Astrocyte (in vitro differentiated cells and primary cell): ENCODE data around the gene CAPZB.

ENCODE experiments used
- EZH2 ChIP-seq: IDR thresholded peaks from 2 replicates; pipeline ENCODE4 v1.6.1; 2012; ENCODE audit warnings: mild to moderate bottlenecking, low read length, inconsistent platforms; ENCODE audit not compliant: insufficient read depth
- TF ChIP-seq, protein P1 (sequence below): IDR thresholded peaks from 2 replicates; pipeline ENCODE4 v1.5.1; 2011; ENCODE audit warnings: low read depth, mild to moderate bottlenecking, inconsistent platforms, low read length, moderate library complexity; ENCODE audit not compliant: insufficient read depth

DNA sequence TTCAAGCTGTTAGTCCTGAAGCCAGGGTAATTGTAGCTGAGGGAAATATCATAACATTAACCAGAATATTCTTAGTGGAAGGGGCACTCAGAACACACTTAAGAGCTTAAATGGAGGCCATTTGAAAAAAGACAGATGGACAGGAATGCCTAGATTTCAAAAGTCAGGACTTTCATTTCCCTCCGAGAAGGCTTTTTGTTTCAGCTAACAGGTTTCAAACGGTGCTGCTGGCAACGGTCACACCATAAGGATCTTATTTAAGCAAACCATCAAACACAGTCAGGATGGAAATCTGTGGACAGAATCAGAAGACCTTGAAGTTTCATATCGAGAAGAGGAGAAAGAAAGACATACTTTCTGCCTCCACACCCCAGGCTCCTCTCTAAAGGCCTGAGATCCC, 103.1 kb downstream of the CAPZB start:
- TF ChIP-seq, protein P1, sequence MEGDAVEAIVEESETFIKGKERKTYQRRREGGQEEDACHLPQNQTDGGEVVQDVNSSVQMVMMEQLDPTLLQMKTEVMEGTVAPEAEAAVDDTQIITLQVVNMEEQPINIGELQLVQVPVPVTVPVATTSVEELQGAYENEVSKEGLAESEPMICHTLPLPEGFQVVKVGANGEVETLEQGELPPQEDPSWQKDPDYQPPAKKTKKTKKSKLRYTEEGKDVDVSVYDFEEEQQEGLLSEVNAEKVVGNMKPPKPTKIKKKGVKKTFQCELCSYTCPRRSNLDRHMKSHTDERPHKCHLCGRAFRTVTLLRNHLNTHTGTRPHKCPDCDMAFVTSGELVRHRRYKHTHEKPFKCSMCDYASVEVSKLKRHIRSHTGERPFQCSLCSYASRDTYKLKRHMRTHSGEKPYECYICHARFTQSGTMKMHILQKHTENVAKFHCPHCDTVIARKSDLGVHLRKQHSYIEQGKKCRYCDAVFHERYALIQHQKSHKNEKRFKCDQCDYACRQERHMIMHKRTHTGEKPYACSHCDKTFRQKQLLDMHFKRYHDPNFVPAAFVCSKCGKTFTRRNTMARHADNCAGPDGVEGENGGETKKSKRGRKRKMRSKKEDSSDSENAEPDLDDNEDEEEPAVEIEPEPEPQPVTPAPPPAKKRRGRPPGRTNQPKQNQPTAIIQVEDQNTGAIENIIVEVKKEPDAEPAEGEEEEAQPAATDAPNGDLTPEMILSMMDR = no peak
- TF ChIP-seq EZH2 = no peak
